Mesenchymal stem cell (in vitro differentiated cells and primary cell): Measurements from ENCODE around the gene SPEG.

ENCODE experiments used
- DNase-seq: peaks from one replicate; pipeline ENCODE4 v3.0.0-alpha.2; 2013
- H2AFZ ChIP-seq: one replicate; pipeline ENCODE4 v1.6.1; 2013; ENCODE audit warnings: low read depth, mild to moderate bottlenecking, control low read depth, inconsistent platforms, low read length, moderate library complexity
- H2AK5ac ChIP-seq: 2 replicates; pipeline ENCODE4 v1.6.1; 2013; ENCODE audit warnings: low read length, moderate library complexity, mild to moderate bottlenecking, inconsistent platforms; ENCODE audit not compliant: severe bottlenecking
- H2BK120ac ChIP-seq: one replicate; pipeline ENCODE4 v1.6.1; 2013; ENCODE audit warnings: low read depth, mild to moderate bottlenecking, inconsistent platforms, low read length, moderate library complexity
- H2BK12ac ChIP-seq, 2 experiments: one replicate each; pipeline ENCODE4 v1.6.1; 2013; ENCODE audit warnings: inconsistent platforms in 2 of 2, low read length in 2 of 2, mild to moderate bottlenecking in 2 of 2, moderate library complexity in 2 of 2, control low read depth in 1 of 2
- H2BK15ac ChIP-seq: one replicate; pipeline ENCODE4 v1.6.1; 2013; ENCODE audit warnings: mild to moderate bottlenecking, low read depth, inconsistent platforms; ENCODE audit not compliant: poor library complexity, severe bottlenecking
- H2BK5ac ChIP-seq: 2 replicates; pipeline ENCODE4 v1.6.1; 2013; ENCODE audit warnings: low read depth, mild to moderate bottlenecking, low read length, control low read depth, inconsistent platforms; ENCODE audit not compliant: poor library complexity, severe bottlenecking
- H3K14ac ChIP-seq, 2 experiments: one replicate each; pipeline ENCODE4 v1.6.1; 2013; ENCODE audit warnings: inconsistent platforms in 2 of 2, low read length in 2 of 2, control low read depth in 1 of 2, mild to moderate bottlenecking in 1 of 2, moderate library complexity in 1 of 2
- H3K18ac ChIP-seq, 2 experiments: one replicate each; pipeline ENCODE4 v1.6.1; 2013; ENCODE audit warnings: inconsistent platforms in 2 of 2, low read length in 2 of 2, control low read depth in 1 of 2, low read depth in 1 of 2, mild to moderate bottlenecking in 1 of 2
- H3K23ac ChIP-seq, 2 experiments: one replicate each; pipeline ENCODE4 v1.6.1; 2013; ENCODE audit warnings: inconsistent platforms in 2 of 2, low read length in 2 of 2, mild to moderate bottlenecking in 2 of 2, moderate library complexity in 2 of 2, control low read depth in 1 of 2
- H3K27ac ChIP-seq: 2 replicates; pipeline ENCODE4 v1.5.1; 2013; ENCODE audit warnings: mild to moderate bottlenecking, moderate library complexity, low read length, control low read depth, inconsistent platforms; ENCODE audit not compliant: poor library complexity, severe bottlenecking
- H3K27me3 ChIP-seq, 2 experiments: 2 replicates each; pipeline versions ENCODE4 v1.6.1 to v1.7.0; 2013; ENCODE audit warnings: low read length in 2 of 2, mild to moderate bottlenecking in 2 of 2, moderate library complexity in 2 of 2, control low read depth in 1 of 2, inconsistent platforms in 1 of 2; ENCODE audit not compliant: control insufficient read depth in 1 of 2, insufficient read depth in 1 of 2
- H3K36me3 ChIP-seq, 2 experiments: 2 replicates each; pipeline versions ENCODE4 v1.6.1 to v1.7.0; 2013; ENCODE audit warnings: low read length in 2 of 2, control low read depth in 1 of 2, inconsistent platforms in 1 of 2, low read depth in 1 of 2, mild to moderate bottlenecking in 1 of 2; ENCODE audit not compliant: insufficient read depth in 2 of 2, control insufficient read depth in 1 of 2
- H3K4ac ChIP-seq, 2 experiments: one replicate each; pipeline ENCODE4 v1.6.1; 2013; ENCODE audit warnings: inconsistent platforms in 2 of 2, low read length in 2 of 2, mild to moderate bottlenecking in 2 of 2, moderate library complexity in 2 of 2, control low read depth in 1 of 2, low read depth in 1 of 2
- H3K4me1 ChIP-seq: 2 replicates; pipeline ENCODE4 v1.6.1; 2013; ENCODE audit warnings: low read depth, low read length, control low read depth; ENCODE audit not compliant: control insufficient read depth, insufficient read depth
- H3K4me2 ChIP-seq: 2 replicates; pipeline ENCODE4 v1.6.1; 2013; ENCODE audit warnings: low read length, mild to moderate bottlenecking, inconsistent platforms; ENCODE audit not compliant: poor library complexity, severe bottlenecking
- H3K4me3 ChIP-seq, 2 experiments: 2 replicates each; pipeline versions ENCODE4 v1.5.1 to v1.7.0; 2013; ENCODE audit warnings: low read length in 2 of 2, mild to moderate bottlenecking in 2 of 2, control low read depth in 1 of 2, low read depth in 1 of 2; ENCODE audit not compliant: insufficient read depth in 1 of 2
- H3K79me1 ChIP-seq: replicated peaks from 2 replicates; pipeline ENCODE4 v1.6.1; 2013; ENCODE audit warnings: mild to moderate bottlenecking, control low read depth, low read length, inconsistent platforms; ENCODE audit not compliant: poor library complexity, severe bottlenecking
- H3K9ac ChIP-seq: 2 replicates; pipeline ENCODE4 v1.7.0; 2013; ENCODE audit warnings: mild to moderate bottlenecking, low read length, moderate library complexity
- H3K9me3 ChIP-seq: 2 replicates; pipeline ENCODE4 v1.7.0; 2013; ENCODE audit warnings: mild to moderate bottlenecking, low read length; ENCODE audit not compliant: control insufficient read depth
- H4K8ac ChIP-seq: one replicate; pipeline ENCODE4 v1.6.1; 2013; ENCODE audit warnings: inconsistent platforms, mild to moderate bottlenecking, low read length, moderate library complexity
- H4K91ac ChIP-seq: one replicate; pipeline ENCODE4 v1.6.1; 2013; ENCODE audit warnings: mild to moderate bottlenecking, low read length, inconsistent platforms
- WGBS: methylation state at CpG from one replicate; pipeline ENCODE4 v1.1.7; 2013; ENCODE audit warnings: mixed read lengths; 5-methylcytosine and 5-hydroxymethylcytosine counted together

Gene SPEG

GRCh38 chr2:219386532-219387280 lies 47.9 kb upstream of the SPEG start:
- H3K4ac ChIP-seq, result no peak overlapping the region
- no peak for DNase-seq
- no peaks in the 10 kb centered on the region for H3K9me3 ChIP-seq
- no peak overlapping the region for H4K8ac ChIP-seq
- H3K23ac ChIP-seq, result peak overlapping the region in 1 of 2 experiments; percentile 71
- WGBS, result 53% methylated on average over 16 of the region's 19 CpGs
- peak overlapping the region; percentile 64 for H4K91ac ChIP-seq
- H2AFZ ChIP-seq, result no peak overlapping the region
- no peak overlapping the region for H2BK15ac ChIP-seq
- no peak overlapping the region for H2AK5ac ChIP-seq
- H3K18ac ChIP-seq, result peak overlapping the region; percentile 70 to 90
- peak overlapping the region in 1 of 2 experiments; percentile 45 for H3K14ac ChIP-seq
- H2BK5ac ChIP-seq, result no peak overlapping the region
- H3K9ac ChIP-seq, result peak overlapping the region; percentile 97
- H3K36me3 ChIP-seq, result peaks cover 40 to 50% of the 10 kb centered on the region in 2 experiments
- peak overlapping the region; percentile 75 for H3K4me2 ChIP-seq
- H3K4me3 ChIP-seq, result peak overlapping the region; percentile 72 to 95
- H3K79me1 ChIP-seq, result peaks cover 13% of the 10 kb centered on the region
- peak overlapping the region; percentile 68 for H3K27ac ChIP-seq
- peaks cover 12% of the 10 kb centered on the region for H3K4me1 ChIP-seq
- peak overlapping the region; percentile 21 for H2BK120ac ChIP-seq
- no peaks in the 10 kb centered on the region for H3K27me3 ChIP-seq
- peak overlapping the region in 1 of 2 experiments; percentile 70 for H2BK12ac ChIP-seq

GRCh38 chr2:219387306-219388120 lies 47.1 kb upstream of the SPEG start, which contains the start of gene DNPEP:
DNPEP (minus strand) TSS chr2:219387912; CDS start chr2:219387794, 118 bp downstream.
- Histone ChIP-seq H3K27me3 (no peaks in the 10 kb centered on the region), H4K8ac (peak within 1 kb of the TSS; percentile 69), H3K14ac (peak within 1 kb of the TSS in 1 of 2 experiments; percentile 56), H3K23ac (peak within 1 kb of the TSS in 1 of 2 experiments; percentile 57), H2BK12ac (peak within 1 kb of the TSS in 1 of 2 experiments; percentile 51), H2BK120ac (peak within 1 kb of the TSS; percentile 71), H3K79me1 (peaks cover 13% of the 10 kb centered on the region), H2BK15ac (peak within 1 kb of the TSS; percentile 75), H3K4me2 (peak within 1 kb of the TSS; percentile 75), H2AFZ (peak within 1 kb of the TSS; percentile 86), H2BK5ac (peak within 1 kb of the TSS; percentile 79), H3K36me3 (peaks cover 32 to 42% of the 10 kb centered on the region in 2 experiments), H3K4me3 (peak within 1 kb of the TSS; percentile 72 to 95), H3K4ac (peak within 1 kb of the TSS; percentile 48 to 62), H3K27ac (peak within 1 kb of the TSS; percentile 68), H2AK5ac (no peak within 1 kb of the TSS), H3K4me1 (peaks cover 11% of the 10 kb centered on the region), H3K9ac (peak within 1 kb of the TSS; percentile 97), H4K91ac (peak within 1 kb of the TSS; percentile 64), H3K18ac (peak within 1 kb of the TSS; percentile 70 to 90), H3K9me3 (no peaks in the 10 kb centered on the region)
- 2% methylated on average over 53 of the region's 76 CpGs for WGBS
- peak; percentile 90 for DNase-seq

DNA sequence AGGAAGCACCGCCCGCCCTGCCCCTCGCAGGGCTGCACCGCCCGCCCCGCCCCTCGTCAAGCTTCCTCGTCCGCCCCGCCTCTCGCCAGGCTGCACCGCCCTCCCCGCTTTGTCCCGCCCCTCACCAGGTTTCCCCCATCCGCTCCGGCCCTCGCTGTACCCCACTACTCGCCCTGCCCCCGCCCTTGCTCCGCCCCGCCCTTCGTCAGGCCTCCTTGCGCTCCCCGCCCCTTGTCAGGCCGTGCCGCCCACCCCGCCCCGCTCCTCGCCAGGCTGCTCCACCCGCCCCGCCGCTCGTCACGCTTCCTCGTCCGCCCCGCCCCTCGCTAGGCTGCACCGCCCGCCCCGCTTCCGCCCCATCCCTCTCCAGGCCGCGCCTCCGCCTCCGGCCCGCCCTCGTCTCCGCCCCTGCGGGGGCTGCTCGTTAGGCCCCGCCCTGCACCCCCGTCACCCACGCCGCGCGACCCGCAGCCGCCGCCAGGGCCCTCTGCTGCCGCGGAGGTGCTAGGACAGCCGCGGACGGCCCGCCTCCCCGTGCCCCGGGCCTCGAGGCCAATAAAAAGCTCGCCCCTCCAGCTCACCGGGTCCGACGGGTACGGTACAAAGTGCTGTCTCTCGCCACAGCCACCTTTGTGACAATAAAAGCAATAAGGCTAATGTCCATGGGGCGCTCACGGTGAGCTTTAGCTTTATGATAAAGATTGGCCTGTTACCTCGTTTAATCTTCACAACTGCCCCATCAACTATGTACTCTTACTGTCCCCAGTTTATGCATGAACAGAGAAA lies 46.3 kb upstream of the SPEG start:
- Histone ChIP-seq H3K79me1 (peaks cover 12% of the 10 kb centered on the region), H4K8ac (peak overlapping the region; percentile 69), H2AFZ (peak overlapping the region; percentile 86), H2AK5ac (no peak overlapping the region), H3K9me3 (no peaks in the 10 kb centered on the region), H4K91ac (peak overlapping the region; percentile 41), H3K23ac (no peak overlapping the region), H2BK12ac (peak overlapping the region in 1 of 2 experiments; percentile 40), H3K14ac (no peak overlapping the region), H3K9ac (peak overlapping the region; percentile 85), H3K4ac (peak overlapping the region in 1 of 2 experiments; percentile 48), H3K4me1 (peaks cover 9% of the 10 kb centered on the region), H3K27me3 (no peaks in the 10 kb centered on the region), H3K4me2 (peak overlapping the region; percentile 70), H3K4me3 (peak overlapping the region; percentile 46 to 70), H2BK15ac (peak overlapping the region; percentile 75), H2BK5ac (no peak overlapping the region), H3K27ac (peak overlapping the region; percentile 35), H3K18ac (peak overlapping the region; percentile 45 to 46), H3K36me3 (peaks cover 25 to 34% of the 10 kb centered on the region in 2 experiments), H2BK120ac (no peak overlapping the region)
- DNase-seq, result peak; percentile 95
- WGBS, result 3% methylated on average over 53 of the region's 78 CpGs
